Measurements from ENCODE around the gene KAZN. TPM values are rescaled to one million over a fixed set of nuclear protein-coding genes. Genes with fewer than 3 reads are reported as not detected.

KAZN gene
- polyA plus RNA-seq, 4 donors: 14.1 to 44.8 (median 34.2) TPM

DNA sequence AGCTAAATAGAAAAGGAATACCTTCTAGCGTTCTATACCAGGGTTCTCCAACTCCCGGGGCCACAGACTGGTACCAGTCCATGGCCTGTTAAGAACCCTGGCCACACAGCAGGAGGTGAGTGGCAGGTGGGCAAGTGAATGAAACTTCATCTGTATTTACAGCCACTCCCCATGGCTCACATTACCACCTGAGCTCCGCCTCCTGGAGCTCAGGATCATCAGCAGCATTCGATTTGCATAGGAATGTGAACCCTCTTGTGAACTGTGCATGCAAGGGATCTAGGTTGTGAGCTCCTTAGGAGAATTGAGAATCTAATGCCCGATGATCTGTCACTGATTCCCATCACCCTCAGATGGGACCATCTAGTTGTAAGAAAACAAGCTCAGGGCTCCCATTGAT lies 107.3 kb downstream of the KAZN start:
- no peak for DNase-seq (ENCODE audit: low read depth in 4 of 4, low spot score in 3 of 4)

DNA sequence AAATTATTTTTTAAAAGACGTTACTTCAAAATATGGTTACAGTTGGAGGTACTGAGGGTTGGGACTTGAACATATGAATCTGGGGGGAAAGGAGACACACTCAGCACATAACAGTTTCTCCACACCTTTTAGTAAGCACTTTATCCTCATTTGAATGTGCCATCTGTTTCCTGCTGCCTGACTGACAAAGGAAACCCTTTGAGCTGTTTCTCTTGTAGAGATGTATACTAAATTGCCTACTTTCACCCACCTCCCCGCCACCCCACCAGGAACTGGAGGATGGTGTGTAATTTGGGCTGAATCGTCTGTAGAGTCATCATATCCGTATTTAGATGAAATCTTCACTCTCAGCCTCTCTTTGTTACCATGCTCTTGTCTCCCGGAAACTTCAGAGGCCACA lies 108.1 kb downstream of the KAZN start:
- DNase-seq (ENCODE audit: low read depth in 4 of 4, low spot score in 3 of 4): no peak

DNA sequence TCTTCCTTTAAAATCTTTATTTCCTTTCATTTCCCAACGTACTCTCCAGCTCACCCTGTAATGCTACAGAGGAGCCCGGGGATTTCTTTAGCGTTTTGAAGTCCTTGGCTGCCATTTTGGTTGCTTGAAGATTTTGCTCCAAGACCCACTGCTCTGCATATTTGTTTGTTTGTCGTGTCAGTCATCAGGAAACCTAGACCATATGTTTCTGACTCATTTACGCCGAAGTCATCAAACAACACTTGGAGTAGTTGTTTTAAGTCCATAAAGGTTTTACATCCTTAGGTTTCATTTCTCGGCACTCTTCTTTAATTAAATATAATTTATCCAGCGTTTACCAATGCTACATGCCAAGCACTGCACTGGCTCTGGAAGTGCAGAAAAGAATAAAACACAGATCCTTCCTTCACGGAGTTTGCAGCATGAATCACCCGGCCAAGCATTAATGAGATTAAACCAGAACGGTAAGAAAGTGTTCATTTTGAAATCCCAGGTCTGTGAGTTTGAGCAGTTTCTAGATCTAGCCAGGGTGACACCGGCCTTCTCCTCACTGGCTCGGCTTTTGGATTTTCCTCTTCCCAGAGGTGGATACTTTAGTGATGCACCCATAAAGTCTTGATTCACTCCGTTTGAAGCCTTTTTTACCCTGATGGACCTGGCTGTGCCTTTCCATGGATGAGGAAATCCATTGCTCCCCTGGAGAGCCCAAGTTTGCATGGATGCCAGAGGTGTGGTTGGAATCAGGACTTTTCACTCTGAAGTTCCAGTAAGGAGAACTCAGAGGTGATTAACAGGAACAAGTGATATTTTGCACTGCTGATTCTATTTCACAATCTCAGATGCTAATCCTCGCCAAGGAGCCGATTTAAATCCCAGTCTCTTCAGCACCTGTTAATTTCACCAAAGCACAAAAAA lies 109.3 kb downstream of the KAZN start:
- no peak for DNase-seq (ENCODE audit: low read depth in 4 of 4, low spot score in 3 of 4)

DNA sequence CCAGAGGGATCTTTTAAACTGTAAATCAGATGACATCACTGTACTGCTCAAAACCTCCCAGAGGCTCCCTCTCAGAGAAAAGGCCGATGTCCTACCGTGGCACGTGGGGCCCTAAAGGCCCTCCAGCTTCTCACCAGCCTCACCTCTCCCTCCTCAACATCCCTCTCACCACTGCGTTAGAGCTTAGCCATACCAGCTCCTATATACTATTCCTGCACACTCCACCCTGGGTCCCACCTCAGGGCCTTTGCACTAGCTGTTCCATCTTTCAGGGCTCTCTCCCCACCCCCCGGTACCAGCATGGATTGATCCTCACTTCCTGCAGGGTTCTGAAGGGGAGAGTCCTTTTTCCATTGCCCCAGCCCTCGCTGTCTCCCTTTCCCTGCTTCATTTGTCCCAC lies 111.8 kb downstream of the KAZN start:
- no peak for DNase-seq (ENCODE audit: low read depth in 4 of 4, low spot score in 3 of 4)

DNA sequence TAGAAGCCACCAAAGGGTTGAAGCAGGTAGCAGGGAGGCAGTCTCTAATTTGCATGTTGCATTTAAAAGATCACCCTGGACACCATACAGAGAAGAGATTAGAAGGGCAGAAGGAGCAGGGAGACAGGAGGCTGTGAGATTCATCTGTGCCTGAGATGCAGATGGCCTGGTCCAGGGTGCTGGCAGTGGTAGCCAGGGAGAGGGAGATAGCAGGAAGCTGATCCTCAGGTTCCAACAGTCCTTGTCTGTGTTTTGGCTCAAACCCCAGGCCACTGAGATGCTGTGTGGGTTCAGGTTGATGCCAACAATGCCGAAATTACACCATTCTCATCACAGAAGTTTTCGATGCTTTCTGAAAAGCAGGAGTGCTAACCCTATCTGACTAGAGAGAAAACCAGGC lies 113.7 kb downstream of the KAZN start:
- no peak for DNase-seq (ENCODE audit: low read depth in 4 of 4, low spot score in 3 of 4)

DNA sequence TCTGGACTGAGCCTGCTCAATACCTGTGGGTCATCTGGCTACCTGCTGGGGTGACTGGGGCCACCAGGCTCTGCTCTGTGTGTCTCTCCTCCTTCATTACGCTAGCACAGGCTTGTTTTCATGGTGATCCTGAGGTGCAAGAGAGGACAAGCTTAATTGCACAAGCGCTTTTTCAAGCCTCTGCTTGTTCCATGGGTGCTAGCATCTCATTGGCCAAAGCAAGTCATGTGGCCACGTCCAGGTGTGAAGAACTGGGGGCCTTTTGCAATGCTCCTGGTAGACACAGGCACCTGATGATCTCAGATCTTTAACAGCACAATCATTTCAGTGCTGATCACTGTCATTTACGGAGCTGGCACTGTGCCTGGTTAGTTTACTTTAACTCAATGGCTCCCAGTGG lies 114.6 kb downstream of the KAZN start:
- no peak for DNase-seq (ENCODE audit: low read depth in 4 of 4, low spot score in 3 of 4)

DNA sequence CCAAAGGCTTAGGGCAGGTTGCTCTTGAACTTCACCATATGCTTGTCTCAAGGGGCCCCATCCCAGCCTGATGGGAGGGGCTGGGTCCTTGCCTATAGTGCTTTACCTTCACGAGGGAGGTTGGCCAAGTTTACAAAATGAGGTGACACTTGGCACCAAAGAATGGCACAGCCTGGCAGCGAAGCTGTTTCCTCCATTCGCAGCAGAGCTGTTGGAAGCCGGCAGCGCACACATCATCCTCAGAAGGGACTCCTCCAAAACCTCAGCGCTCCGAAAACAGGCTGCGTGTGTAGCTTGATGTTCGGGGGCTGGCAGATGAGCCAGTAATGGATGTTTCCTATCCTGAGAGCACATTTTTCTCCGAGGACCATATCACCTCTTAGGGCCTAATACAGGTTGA lies 116.8 kb downstream of the KAZN start:
- no peak for DNase-seq (ENCODE audit: low read depth in 4 of 4, low spot score in 3 of 4)

DNA sequence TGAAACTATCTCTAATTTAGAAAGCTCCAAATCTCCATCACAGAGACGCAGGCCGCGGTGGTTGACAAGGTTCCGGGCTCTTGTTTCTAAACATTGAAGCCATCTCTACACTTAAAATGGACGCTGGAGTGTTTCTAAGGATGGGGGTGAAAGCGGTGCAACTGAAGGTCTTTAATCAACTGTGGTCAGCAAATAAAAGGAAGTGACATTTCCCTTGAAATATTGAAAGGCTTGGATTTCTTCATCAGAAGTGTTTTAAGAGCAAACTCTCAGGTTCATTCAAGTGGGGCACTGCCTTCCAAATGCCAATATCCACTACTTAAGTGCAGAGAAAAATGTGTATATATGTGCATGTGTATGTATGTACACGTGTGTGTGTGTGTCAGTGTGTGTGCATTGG lies 117.3 kb downstream of the KAZN start:
- DNase-seq (ENCODE audit: low read depth in 4 of 4, low spot score in 3 of 4): no peak

DNA sequence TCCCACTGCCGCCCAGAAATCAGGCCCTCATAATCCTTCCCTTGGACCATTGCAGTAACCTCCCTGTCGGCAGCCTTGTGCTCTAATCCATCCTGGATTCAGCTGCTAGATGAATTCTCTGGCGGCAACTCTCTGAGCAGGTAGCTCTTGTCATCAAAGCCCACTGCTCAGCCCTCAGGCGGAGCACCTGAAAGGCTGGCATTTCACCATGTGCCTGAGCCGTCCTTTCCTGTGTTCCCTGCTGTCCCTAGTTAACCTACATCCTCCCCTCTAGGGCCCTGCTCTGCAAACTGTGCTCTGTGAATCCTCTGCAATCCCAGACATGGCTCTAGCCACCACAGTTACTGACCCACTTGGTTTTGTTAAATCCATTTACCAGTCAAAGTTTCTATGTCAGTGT lies 118.0 kb downstream of the KAZN start:
- DNase-seq (ENCODE audit: low read depth in 4 of 4, low spot score in 3 of 4): no peak

DNA sequence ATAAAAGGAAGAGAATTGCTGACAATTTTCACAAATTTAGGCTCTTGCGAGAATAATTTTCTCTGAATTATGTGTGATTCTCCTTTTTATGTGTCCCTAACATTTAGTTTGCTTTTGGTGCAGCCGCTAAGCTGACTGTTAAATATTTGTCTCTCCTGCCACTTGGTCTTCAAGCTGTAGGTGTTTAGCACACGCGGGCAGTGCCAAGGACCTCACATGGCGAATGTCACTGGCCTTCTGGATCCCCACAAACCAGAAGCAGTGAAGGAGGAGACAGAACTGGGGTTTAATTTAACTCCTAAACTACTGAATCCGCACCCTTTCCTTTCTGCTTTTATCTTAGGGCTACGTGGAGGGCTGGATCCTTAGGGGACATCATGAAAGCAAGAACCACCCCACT lies 120.0 kb downstream of the KAZN start:
- no peak for DNase-seq (ENCODE audit: low read depth in 4 of 4, low spot score in 3 of 4)

DNA sequence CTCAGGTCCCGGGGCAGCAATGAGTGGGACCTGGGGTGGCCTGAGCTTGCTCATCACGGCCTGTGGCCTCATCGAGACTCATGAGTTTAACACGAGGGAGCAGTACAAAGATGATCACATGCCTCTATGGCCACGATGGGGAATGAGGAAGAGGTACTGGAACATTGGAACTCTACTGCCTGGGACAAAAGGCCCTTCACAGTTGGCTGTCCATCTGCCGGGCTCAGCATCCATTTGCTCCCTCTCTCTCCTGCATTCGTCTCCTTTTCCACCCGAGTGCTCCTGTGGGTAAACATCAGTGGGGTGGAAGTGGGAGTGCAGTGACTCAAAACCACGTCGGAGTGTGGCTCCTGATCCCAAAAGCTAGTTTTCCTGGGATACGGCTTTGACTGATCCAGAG lies 124.9 kb downstream of the KAZN start:
- DNase-seq (ENCODE audit: low read depth in 4 of 4, low spot score in 3 of 4): no peak

DNA sequence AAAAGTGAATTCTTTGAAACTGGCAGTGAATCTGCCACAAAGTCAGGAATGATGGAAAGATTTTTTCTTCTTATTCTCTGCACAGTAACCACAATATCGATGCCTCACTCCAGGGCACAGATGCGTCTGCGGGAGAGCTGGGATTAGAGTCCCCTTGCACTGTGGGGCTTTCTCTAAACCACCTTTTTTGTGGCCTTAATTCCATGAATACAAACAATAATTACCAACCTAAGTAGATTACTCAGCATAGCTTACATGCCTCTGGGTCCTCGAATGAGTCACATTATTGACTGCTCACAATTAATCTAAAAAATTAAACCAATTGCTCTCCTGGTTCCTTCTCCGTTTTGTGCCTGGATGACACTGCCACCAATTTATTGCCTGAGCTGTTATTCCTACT lies 125.8 kb downstream of the KAZN start:
- DNase-seq (ENCODE audit: low read depth in 4 of 4, low spot score in 3 of 4): no peak

DNA sequence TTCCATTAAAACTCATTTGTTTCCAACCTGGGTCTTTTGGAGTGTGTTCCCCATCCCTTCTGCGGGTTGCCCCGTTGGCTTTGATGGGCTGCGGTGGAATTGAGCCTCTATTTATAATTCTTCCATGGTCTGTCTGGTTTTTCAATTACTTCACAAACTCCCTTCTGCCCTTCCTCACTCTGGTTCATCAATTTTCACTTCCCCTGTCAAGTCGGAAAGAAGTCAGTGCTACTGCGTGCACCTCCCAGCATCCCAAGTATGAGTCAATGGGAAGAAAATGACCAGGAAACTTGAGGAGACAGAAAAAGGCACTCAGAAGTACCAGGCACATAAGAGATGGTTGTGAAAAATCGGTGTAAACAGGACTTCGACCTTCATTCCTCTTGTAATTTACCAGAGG lies 126.2 kb downstream of the KAZN start:
- DNase-seq (ENCODE audit: low read depth in 4 of 4, low spot score in 3 of 4): no peak

DNA sequence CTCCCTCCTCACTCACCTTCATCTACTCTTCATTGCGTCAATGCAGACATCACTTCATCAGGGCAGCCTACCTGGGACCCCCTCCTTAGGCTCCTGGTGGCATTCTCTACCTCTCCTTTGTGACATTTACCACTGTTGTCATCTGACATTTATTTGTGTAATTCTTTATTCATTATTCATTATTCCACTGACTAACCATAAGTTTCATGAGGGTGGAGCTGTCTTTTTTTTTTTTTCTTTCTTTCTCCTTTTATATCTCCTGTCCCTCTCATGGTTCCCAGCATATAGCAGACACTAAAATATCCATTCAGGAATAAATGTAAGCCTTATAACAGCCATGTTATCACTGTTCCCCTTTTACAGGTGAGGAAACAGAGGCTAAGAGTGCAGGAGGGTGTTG lies 126.8 kb downstream of the KAZN start:
- no peak for DNase-seq (ENCODE audit: low read depth in 4 of 4, low spot score in 3 of 4)

DNA sequence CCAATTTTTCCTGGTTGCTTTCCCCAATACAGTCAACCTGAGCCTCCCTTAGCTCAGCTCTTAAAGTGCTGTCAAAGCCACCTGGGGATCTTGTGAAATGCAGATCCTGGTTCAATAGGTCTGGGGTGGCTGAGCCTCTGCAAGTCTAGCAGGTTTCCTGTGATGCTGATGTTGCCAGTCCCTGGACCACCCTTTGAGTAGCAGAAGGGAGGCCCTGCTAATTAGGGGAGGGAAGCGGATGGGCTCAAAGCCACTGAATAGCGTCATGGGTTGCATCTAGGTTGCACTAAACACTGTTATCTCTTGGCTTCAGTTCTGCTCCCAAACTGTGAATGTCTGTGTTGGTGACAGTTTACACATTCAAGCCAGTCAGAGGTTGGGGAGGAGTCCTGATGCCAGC lies 127.2 kb downstream of the KAZN start:
- no peak for DNase-seq (ENCODE audit: low read depth in 4 of 4, low spot score in 3 of 4)

DNA sequence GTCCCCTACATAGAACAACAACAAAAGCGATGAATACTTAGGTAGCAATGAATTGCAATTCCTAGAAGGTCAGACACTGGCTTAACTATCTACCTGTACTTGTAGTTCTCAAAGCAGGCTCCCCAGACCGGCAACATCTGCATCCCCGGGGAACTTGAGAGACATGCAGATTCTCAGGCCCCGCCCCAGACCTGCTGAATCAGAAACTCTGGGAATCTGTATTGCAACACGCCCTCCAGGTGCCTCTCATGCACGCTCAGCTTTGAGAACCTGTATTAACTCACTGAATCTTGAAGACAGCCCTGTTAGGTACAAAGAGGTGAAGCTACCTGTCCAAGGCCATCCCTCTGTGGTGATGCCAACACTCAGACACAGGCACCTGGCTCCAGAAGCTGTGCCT lies 128.1 kb downstream of the KAZN start:
- no peak for DNase-seq (ENCODE audit: low read depth in 4 of 4, low spot score in 3 of 4)

DNA sequence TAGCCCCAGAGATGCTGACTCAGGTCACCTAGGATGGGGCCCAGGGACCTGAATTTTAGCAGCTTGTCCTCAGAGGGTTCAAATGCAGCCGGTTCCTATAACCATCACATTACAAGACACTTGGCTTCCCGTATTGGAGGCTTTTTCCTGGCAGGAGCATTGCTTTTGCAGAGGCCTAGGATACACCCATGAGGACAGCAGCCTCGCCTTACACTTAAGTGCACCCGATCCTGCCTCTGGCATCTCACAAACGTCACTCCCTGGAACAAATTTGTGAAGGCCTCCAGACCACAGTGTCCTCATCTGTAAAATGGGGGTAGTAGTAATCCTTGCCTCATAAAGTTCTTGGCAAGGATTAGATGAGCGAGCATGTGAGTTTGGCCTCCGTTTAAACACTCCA lies 130.0 kb downstream of the KAZN start:
- no peak for DNase-seq (ENCODE audit: low read depth in 4 of 4, low spot score in 3 of 4)

DNA sequence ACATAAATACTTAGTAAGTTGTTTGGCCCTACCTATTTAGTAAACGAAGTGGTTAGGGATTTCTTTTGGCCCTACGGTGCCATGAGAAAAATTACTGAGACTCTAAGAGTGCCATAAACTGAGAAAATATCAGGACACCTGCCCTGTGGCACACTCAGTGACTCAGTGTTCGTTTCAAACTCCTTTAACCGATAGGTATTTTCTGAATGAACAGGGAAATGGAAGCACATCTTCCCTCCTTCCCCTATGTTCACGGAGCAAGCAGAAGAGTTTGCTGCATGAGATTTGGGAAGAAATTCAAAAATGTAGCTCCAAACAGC lies 134.2 kb downstream of the KAZN start:
- no peak for DNase-seq (ENCODE audit: low read depth in 4 of 4, low spot score in 3 of 4)

DNA sequence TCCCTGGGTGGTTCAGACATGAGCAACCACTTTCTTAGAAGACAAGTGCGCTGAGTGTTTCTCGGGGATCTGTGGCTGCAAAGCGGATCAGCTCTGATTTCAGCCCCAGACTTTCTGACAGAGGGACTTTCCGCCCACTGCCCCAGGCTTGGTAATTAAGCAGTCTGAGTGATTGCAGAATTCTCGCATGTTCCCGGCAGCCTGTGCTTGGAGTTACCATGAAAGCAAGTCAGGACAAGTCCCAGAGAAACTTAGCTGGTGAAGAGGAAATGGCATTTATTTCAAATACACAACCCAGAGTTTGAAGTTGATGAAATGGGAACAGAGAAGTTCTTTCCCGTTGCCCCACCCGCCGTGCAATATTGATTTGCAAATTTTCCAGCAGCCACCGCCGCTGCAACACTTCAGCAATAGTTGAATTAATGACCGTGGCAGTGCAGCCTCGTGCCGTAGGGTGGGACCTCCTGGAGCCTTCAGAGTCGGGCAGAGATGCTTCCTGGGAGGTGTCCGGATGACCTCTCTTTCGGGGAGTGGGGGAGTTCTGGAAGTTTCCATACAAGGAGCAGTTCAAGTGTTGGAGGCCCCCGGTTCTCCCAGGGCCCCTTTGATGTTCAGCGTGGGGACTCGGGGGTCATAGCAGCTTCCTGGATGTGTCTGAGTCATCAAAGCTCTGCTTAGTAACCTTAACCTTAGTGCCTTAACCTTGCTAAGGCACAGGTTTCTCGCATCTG lies 134.7 kb downstream of the KAZN start:
- DNase-seq (ENCODE audit: low read depth in 4 of 4, low spot score in 3 of 4): no peak

DNA sequence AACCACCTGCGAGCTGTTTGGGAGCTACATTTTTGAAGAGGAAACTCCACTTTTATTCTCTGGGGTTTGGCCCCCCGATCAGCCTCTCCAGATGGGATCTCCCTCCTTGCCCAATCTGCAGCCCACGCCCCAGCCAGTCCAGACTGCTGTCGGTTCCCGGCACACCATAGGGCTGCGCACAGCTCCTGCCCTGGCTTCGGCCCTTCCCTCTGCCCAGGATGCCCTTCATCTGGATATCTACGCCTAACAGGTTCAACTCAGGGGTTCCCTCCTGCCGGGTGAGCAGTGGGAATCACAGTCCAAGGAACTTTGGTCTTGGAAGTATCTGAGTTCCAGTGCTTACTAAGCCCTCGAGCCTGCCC lies 135.3 kb downstream of the KAZN start:
- DNase-seq (ENCODE audit: low read depth in 4 of 4, low spot score in 3 of 4): no peak

DNA sequence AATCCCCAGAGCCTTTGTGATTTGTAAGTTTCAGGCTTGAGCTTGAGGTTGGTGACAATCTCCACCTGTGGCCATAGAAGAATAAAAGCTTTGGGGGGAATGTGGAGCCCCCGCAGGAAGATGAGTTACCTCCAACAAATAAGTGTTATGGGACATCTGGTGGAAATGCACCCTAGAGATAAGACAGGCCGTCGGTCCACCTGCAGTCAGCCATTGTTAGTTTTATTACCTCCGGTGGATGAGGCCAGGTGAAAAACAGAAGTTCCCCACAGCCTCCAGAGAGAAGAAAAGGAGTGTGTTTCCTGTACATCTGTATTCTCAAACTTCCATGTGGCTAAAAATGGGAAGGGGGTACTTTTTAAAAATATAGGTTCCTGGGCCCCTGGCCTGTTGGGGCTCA lies 137.4 kb downstream of the KAZN start:
- DNase-seq (ENCODE audit: low read depth in 4 of 4, low spot score in 3 of 4): no peak

DNA sequence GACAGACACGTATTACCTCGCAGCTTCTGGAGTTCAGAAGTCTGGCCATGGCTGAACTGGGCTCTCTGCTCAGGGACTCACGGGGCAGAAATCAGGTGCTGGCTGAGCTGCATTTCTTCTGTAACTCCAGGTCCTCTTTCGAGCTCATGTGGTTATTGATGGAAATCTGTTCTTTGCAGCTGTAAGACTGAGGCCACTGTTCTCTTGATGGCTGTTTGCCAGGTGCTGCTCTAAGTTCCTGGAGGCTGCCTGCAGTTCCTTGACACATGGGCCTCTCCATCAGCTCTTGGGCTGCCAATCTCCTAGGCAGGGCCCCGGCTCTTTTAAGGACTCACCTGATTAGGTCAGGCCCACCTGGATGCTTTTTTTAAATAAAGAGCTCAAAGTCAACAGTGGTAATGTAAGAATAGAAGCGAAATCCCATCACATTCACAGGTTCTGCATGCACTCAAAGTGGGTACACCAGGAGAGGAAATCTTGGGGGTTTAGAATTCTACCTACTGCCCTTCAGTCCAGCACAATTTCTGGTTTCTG lies 139.1 kb downstream of the KAZN start:
- no peak for DNase-seq (ENCODE audit: low read depth in 4 of 4, low spot score in 3 of 4)
